ENCODE data around the gene SPTBN4.
"Not testable (repeated sequence)": the region's sequence is repeated elsewhere in the genome, so short reads cannot be mapped to it uniquely, and the experiment has no call there.

The SPTBN4 gene

GRCh38 chr19:40502647-40503319 lies 36.0 kb downstream of the SPTBN4 start:
- no peak for DNase-seq (ENCODE audit: low read depth in 2 of 3, low spot score in 2 of 3)

GRCh38 chr19:40503320-40503695 lies 36.5 kb downstream of the SPTBN4 start:
- no peak for DNase-seq (ENCODE audit: low read depth in 2 of 3, low spot score in 2 of 3)

- no peak for DNase-seq (ENCODE audit: low read depth in 2 of 3, low spot score in 2 of 3)
Observed at GRCh38 chr19:40506099-40506498, 39.3 kb downstream of the SPTBN4 start.

- DNase-seq (ENCODE audit: low read depth in 2 of 3, low spot score in 2 of 3) = no peak
Observed at GRCh38 chr19:40507892-40508291, 41.1 kb downstream of the SPTBN4 start.

DNA sequence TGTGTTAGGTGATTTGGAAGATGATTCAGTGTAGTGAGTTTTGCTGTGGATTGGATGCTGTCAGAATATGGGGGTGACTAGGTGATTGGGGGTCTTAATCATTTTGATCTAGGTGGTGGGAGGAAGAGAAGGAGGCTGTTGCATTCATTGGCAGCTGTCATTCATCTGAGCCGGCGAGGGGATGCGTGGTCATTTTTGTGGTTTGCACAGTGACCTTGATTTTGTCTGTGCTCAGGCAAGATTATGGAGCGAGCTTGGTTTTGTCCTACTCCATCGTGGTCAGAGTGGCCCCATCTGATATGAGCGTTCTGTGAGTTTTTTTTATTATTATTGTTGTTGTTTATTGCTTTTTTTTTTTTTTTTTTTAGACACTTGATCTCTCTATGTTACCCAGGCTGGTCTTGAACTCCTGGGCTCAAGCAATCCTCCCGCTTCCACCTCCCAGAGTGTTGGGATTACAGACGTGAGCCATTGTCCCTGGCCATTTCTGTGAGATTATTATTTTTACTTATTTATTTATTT lies 42.0 kb downstream of the SPTBN4 start:
- no peak for DNase-seq (ENCODE audit: low read depth in 2 of 3, low spot score in 2 of 3)

GRCh38 chr19:40510526-40511115 lies 43.8 kb downstream of the SPTBN4 start:
- no peak for DNase-seq (ENCODE audit: low read depth in 2 of 3, low spot score in 2 of 3)

DNA sequence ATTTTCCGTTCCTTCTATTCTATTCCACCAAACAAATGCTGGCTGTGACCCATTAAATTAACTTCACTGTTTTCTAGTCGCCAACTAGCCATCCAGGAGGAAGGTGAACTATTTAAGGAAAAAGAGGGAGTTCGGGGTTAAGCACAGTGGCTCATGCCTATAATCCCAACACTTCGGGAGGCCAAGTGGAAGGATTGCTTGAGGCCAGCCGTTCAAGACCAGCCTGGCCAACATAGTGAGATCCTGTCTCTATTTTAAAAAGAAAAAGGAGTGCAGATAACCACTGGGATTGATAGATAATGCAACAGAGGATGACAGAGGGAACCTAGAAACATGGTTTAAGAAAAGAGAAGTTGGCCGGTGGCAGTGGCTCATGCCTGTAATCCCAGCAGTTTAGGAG lies 44.7 kb downstream of the SPTBN4 start:
- no peak for DNase-seq (ENCODE audit: low read depth in 2 of 3, low spot score in 2 of 3)

GRCh38 chr19:40512110-40512472 lies 45.3 kb downstream of the SPTBN4 start:
- DNase-seq (ENCODE audit: low read depth in 2 of 3, low spot score in 2 of 3) = no peak

GRCh38 chr19:40512473-40513344 lies 45.9 kb downstream of the SPTBN4 start:
- DNase-seq (ENCODE audit: low read depth in 2 of 3, low spot score in 2 of 3) = no peak

- DNase-seq (ENCODE audit: low read depth in 2 of 3, low spot score in 2 of 3) = no peak
Observed at GRCh38 chr19:40513345-40513678, 46.5 kb downstream of the SPTBN4 start.

GRCh38 chr19:40513741-40514315 lies 47.0 kb downstream of the SPTBN4 start:
- DNase-seq (ENCODE audit: low read depth in 2 of 3, low spot score in 2 of 3) = no peak

DNA sequence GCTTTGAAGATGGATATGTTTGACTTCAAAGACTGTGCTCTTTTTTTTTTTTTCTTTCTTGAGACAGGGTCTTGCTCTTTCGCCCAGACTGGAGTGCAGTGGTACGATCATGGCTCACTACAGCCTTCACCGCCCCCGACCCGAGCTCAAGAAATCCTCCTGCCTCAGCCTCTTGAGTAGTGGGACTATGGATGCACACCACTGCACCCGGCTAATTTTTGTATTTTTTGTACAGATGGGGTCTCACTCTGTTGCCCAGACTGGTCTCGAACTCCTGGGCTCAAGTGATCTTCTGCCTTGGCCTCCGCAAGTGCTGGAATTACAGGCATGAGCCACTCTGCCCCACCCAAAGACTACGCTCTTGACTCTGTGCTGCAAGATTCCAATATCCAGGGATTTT lies 50.4 kb downstream of the SPTBN4 start:
- no peak for DNase-seq (ENCODE audit: low read depth in 2 of 3, low spot score in 2 of 3)

DNA sequence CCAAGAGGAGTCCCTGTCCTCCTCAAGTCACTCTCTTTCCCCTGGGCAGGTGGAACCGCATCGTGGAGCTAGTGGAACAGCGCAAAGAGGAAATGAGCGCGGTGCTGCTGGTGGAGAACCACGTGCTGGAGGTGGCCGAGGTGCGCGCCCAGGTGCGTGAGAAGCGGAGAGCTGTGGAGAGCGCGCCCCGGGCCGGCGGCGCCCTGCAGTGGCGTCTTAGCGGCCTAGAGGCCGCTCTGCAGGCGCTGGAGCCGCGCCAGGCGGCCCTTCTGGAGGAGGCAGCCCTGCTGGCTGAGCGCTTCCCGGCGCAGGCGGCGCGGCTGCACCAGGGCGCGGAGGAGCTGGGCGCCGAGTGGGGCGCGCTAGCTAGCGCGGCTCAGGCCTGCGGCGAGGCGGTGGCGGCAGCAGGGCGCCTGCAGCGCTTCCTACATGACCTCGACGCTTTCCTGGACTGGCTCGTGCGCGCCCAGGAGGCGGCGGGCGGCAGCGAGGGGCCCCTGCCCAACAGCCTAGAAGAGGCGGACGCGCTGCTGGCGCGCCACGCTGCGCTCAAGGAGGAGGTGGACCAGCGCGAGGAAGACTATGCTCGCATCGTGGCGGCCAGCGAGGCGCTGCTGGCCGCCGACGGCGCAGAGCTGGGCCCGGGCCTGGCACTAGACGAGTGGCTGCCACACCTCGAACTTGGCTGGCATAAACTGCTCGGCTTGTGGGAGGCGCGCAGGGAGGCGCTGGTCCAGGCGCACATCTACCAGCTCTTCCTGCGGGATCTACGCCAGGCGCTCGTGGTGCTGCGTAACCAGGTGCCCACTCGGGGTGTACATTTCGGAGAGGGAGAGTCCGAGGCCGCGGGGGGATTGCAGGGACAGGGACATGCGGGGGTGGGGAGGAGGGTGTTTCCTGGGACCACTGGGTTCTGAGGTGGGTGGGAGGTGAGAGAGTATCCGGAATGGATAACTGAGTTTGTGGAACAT lies 52.8 kb downstream of the SPTBN4 start:
- no peak for DNase-seq (ENCODE audit: low read depth in 2 of 3, low spot score in 2 of 3)

GRCh38 chr19:40521276-40521675 lies 54.5 kb downstream of the SPTBN4 start:
- no peak for DNase-seq (ENCODE audit: low read depth in 2 of 3, low spot score in 2 of 3)

- DNase-seq (ENCODE audit: low read depth in 2 of 3, low spot score in 2 of 3) = not testable (repeated sequence)
Observed at GRCh38 chr19:40521900-40522299, 55.1 kb downstream of the SPTBN4 start.

DNA sequence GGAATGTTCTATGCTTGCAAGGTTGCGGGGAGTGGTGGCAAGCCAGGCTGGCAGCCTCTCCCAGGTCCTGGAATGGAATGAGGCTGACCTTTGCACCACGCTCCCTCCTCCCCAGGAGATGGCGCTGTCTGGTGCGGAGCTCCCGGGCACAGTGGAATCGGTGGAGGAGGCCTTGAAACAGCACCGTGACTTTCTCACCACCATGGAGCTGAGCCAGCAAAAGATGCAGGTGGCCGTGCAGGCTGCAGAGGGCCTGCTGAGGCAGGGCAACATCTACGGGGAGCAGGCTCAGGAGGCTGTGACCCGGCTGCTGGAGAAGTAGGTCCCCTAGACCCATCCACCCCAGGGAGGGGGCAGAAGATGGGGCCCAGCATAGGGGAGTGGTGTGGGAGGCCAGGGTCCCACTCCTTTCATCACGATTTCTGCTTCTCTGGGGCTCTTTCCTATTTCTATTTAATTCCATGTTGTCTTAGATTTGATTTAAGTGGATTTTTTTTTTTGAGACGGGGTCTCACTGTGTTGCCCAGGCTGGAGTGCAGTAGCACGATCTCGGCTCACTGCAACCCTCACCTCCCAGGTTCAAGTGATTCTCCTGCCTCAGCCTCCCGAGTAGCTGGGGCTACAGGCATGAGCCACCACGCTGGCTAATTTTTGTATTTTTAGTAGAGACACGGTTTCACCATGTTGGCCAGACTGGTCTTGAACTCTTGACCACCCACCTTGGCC lies 56.7 kb downstream of the SPTBN4 start:
- peak in 2 of 3 experiments; percentile 23 to 41 for DNase-seq (ENCODE audit: low read depth in 2 of 3, low spot score in 2 of 3)

GRCh38 chr19:40524133-40524549 lies 57.3 kb downstream of the SPTBN4 start:
- DNase-seq (ENCODE audit: low read depth in 2 of 3, low spot score in 2 of 3) = no peak

DNA sequence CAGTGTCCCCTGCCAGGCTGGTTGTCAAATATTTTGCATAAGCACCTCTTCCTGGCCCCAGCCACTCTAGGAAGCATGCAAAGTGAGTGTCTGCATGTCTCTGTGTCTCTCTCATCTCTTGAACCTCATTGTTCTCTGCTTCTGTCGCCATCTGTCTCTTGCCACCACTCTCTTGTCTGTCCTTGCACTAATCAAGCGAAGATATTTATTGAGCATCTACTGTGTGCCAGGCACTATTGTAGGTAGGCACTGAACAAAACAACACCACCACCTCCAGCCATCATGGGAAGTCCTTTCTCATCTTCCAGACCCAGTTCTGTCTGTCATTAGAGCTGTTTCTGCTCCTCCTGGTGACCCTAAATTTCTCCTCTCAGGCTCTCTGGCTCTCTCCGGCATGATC lies 57.9 kb downstream of the SPTBN4 start:
- DNase-seq (ENCODE audit: low read depth in 2 of 3, low spot score in 2 of 3) = no peak

DNA sequence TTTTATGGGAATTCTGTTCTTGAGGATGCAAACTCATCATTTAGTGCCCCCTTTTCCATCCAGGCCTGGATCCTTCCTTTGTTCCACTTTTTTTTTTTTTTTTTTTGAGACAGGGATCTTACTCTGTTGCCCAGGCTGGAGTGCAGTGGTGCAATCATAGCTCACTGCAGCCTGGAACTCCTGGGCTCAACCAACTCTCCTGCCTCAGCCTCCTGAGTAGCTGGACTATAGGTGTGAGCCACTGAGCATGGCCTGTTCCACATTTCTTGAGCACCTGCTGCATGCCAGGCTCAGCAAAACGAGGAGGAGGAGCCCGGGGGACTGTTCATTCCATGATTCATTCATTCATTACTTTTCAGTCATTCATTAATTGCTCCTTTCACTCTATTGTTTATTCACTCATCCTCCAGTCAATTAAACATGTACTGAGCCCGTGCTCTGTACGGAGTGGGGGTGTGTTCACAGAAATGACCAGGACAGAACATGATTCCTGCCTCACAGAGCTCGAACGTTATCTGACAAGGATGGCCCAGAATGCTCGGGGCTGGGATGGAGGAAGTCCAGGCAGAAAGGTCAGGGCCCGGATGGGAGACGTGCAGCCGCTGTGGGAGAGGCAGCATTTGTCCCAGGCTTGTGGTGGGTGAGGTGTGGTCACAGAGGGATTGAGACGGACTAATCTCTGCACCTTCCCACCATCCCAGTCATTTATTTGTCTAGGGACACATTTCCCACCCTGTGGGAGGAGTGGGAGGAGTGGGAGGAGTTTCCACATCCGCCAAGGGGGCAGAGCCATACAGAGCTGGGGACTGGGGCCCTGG lies 58.6 kb downstream of the SPTBN4 start:
- DNase-seq (ENCODE audit: low read depth in 2 of 3, low spot score in 2 of 3) = no peak

Data from activated CD8-positive, alpha-beta memory T cell treated with anti-CD3 and anti-CD28 coated beads for 48 hours (primary cell).